Activated CD4-positive, alpha-beta T cell treated with anti-CD3 and anti-CD28 coated beads, Interleukin-10, Interleukin-2, amounts not matched to agents 100 ng/mL and 50 ng/mL, durations not matched to agents 16 hours and 8 hours (primary cell): Measurements from ENCODE around the gene LRCH2.
"Not testable (repeated sequence)": the region's sequence is repeated elsewhere in the genome, so short reads cannot be mapped to it uniquely, and the experiment has no call there.

Source experiments
- DNase-seq: peaks from one replicate; pipeline ENCODE4 v3.0.0-alpha.2; 2020

The LRCH2 gene, protein sequence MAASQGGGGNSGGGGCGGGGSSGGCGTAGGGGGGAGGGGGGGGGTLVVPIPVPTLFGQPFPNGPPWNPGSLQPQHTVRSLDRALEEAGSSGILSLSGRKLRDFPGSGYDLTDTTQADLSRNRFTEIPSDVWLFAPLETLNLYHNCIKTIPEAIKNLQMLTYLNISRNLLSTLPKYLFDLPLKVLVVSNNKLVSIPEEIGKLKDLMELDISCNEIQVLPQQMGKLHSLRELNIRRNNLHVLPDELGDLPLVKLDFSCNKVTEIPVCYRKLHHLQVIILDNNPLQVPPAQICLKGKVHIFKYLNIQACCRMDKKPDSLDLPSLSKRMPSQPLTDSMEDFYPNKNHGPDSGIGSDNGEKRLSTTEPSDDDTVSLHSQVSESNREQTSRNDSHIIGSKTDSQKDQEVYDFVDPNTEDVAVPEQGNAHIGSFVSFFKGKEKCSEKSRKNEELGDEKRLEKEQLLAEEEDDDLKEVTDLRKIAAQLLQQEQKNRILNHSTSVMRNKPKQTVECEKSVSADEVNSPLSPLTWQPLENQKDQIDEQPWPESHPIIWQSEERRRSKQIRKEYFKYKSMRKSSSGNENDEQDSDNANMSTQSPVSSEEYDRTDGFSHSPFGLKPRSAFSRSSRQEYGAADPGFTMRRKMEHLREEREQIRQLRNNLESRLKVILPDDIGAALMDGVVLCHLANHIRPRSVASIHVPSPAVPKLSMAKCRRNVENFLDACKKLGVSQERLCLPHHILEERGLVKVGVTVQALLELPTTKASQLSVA

DNA sequence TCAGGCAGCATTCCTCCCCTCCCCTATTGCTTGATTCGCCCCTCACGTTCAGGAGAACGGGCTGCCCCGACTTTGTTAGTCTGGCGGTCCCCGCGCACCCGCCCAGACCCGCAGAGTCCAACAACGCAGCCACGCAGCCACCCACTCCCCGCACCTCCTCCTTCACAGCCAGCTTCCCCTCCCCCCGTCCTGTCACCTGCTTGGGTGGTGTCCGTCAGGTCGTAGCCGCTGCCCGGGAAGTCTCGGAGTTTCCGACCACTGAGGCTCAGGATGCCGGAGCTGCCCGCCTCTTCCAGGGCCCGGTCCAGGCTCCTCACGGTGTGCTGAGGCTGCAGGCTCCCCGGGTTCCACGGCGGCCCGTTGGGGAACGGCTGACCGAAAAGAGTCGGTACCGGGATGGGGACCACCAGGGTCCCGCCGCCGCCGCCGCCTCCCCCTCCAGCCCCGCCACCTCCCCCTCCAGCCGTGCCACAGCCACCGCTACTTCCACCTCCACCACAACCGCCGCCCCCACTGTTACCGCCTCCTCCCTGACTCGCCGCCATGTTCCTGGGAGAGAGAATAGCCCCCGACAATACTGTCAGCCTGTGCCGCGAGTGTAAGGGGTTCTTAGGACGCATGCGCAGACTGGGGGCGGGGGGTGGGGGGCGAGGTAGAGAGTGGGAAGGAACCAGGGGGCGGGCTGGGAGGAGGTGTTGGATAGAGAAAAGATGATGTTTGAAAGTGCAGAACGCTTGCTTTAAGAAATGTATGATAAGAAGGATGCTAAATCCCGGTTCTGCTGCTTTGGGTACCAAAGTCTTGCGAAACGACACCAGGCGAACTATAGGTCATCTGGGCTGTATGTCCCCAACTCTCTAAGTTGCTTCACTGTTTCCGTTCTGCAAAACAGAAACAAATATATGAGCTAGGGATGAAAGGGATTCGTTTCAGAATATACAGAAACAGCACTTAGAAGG, at the start of gene LRCH2:
LRCH2 (minus strand) TSS at position 600 of the 959 bp plus-strand sequence; CDS start at position 545, 55 bp downstream.
- DNase-seq: no peak

DNA sequence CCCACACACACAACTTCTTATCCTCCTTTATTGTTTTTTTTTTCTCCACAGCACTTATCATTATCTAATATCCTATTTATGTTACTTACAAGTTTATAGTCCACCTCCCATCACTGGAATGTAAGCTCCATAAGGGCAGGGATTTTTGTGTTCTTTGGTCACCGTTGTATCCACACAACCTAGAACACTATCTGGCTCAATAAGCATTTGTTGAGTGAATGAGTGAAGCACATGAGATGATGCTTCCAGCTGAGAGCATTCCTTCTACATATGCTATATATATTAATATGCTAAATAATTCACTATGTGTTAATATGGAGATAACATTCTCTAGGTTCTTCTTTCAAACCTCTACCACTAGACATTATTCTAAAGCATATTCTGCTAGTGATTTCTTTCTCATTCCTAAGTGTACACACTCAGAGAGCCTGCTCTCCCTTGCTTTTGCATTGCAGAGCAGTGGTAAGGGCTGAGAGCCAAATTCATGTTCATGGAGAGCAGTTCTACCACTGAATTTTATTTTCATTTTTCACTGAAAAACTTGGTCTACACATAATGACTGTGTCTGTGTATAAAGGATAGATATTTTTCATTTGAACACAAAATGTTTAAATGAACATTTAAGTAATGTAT, 35.3 kb upstream of the LRCH2 start:
- DNase-seq: no peak

DNA sequence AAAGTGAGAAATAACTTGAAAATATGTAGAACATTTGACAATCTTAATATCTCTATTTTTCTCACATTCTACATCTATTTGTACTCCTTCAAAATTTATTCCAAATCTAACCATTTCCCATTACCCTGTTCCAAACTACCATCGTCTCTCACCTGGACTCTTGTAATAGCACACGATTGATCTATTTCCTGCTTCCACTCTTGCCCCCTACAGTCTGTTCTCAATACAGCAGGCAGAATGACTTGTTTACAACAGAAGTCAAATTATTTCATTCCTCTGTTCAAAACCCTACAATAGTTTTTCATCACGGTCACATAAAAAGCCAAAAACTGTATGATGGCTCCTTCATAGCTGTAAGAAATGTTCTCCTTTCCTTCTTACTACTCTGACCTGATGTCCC, 34.5 kb upstream of the LRCH2 start:
- peak; percentile 1 for DNase-seq

DNA sequence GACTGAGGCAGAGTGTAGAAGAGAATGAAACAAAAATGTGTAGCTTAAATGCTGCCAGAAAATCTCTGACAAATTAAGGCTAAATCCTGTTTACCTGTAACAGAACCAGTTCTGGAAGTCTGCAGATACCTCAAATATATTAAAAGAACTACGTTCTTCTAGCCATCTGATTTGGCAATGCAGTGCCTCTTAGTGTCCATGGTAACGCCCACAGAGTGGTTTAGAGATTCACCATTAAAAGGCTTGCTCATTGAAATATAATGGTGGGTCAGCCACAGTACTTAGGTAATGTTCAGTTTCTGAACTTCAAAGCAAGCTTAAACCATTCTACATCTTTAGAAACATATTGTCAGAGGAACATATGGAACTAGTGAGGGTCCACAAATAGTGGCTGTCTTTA, 32.4 kb upstream of the LRCH2 start:
- DNase-seq: no peak

DNA sequence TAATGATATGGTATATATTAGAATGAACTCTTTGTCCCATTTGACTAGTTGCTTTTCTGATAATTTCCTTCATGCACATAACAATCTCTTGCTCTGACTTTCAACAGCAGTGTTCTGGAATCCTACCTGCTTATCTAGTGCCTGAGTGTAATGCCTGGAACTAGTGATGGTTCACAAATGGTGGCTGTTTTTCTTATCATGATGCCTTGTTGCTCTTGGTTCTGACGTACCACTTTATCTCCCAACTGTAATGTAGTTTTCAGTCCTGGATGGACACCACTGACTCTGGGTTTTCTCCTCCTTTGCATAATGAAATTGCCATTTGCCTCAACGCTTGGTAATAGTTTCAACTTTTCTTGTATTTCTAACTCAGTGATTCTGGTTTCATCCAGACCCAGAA, 30.1 kb upstream of the LRCH2 start:
- DNase-seq: no peak

DNA sequence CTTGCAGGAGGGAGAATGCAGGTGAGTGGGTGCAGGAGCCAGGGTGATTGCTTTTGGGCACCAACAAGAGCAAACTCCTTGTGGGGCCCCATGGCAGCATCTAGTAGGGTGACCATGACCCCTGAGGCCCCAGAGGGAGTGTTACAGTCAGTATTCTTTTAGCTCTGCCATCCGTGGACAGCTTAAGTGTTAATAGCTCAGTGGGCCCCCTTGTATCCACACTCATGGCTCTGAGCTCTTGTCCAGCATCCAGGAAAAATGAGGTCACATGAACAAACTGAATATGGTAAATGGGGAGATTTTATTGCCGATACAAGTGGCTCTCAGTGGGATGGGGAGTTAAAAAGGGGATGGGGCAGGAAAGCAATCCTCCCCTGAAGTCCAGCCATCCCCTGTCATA, 27.3 kb upstream of the LRCH2 start:
- no peak for DNase-seq

DNA sequence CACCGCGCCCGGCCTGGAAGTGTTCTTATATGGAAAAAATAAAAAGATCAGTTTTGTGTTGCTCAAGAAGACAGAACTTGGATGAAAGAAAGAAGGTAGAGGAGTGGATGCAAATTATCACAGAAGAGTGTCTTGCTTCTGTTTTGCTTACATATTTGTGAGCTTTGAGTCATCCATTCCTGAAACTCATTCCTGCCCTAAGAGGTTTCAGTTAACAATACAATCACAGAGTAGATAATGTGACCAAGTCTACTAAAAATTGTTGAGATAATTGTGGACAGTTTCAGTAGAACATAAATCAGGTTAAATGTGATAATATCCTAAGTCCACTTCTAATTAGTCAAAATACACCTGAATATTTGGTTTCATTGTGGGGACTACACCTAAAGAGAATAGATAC, 26.4 kb upstream of the LRCH2 start:
- DNase-seq: no peak

DNA sequence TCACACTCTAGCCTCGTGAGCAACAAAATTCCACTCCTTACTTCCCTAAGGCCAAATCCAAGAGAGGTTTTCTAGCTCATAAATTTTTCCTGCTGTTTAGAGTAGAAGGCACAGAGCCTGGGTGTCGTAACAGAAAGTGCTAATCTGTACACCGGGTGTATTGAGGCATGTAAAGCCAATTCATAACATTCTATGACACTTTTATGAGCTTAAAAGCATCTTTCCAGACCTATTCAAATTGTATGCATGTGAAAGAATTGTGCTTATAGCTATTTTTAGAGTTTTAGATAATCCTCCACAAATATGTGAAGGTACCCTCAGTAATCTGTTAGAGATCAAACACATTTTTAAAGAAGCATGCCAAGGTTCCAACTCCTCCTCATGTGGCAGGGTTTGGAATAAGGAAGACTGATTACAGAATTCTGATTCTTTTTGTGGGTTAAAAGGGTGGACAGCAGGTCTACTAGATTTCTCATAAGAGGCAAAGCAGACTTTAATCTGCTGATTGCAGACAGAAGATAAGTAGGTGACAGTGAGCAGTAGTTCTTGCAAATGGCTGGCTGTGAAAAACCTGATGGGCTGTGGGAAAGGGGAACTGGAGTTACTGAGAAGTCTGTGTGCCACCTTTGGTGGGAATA, 25.5 kb upstream of the LRCH2 start:
- DNase-seq: no peak

DNA sequence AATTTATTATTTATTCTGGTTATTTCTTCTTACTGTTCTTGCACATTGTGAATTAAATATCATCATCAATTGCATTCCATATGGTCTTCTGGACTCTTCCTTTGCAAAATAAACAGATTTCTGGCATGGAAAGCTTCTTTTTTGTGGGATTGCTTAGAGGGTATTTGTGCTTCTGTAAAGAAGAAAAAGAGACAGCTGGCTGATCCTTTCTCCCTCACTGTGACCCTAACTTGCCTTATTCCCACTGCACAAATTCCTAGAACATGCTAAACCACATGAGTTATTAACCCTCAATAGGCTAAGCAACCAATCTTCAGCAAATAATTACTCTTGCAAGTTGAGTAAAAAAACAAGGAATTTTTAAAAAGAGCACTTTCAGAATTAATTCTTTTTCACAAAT, 23.8 kb upstream of the LRCH2 start:
- no peak for DNase-seq

DNA sequence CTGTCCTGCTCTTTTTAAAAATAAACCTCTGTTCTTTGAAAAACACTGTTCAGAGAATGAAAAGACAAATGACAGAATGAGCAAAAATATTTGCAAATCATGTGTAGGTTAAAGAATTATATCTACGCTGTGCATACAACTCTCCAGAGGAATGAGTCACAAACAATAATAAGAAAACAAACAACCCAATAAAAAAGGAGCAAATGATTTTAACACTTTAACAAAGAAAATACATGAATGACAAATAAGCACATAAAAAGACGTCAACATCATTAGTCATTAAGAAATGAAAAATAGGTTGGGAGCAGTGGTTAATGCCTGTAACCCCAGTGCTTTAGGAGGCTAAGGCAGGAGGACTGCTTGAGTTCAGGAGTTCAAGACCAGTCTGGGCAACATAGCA, 21.1 kb upstream of the LRCH2 start:
- no peak for DNase-seq

DNA sequence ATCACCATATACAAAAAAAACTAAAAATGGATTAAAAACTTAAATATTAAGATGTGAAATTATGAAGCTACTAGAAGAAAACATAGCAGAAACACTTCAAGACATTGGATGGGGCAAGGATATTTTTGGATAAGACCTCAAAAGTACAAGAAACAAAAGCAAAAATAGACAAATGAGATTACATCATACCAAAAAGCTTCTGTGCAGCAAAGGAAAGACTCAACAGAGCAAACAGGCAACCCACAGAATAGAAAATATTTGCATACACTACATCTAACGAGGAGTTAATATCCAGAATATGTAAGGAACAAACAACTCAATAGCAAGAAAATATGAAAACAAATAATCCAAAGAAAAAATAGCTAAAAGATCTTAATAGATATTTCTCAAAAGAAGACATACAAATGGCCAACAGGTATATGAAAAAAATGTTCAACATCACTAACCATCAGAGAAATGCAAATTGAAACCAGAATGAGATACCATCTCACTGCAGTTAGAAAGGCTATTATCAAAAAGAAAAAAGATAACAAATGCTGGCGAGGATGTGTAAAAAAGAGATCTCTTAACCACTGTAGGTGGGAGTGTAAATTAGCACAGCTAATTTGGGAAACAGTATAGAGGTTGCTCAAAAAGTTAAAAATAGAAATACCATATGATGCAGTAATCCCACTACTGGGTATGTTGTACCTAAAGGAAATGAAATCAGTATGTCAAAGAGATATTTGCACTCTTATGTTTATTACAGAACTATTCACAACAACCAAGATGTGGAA, 17.8 kb upstream of the LRCH2 start:
- no peak for DNase-seq

DNA sequence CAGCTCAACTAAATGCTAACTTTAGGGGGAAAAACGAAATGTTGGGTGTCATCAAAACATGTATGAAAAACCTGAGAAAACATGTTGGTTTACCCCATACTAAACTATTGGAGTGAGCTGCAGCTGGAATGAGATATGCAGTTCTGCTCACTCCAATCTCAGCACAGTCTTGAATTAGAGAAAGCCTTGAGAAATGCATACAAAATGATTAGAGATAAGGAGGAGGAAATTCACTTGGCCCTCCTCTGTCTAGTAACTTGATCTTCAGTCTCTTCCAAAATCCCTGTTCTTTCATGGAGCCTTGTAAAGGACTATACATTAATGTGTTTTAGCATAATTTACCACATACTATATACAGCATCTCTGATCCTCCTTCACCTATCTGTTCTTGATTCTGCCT, 3.2 kb upstream of the LRCH2 start:
- no peak for DNase-seq

DNA sequence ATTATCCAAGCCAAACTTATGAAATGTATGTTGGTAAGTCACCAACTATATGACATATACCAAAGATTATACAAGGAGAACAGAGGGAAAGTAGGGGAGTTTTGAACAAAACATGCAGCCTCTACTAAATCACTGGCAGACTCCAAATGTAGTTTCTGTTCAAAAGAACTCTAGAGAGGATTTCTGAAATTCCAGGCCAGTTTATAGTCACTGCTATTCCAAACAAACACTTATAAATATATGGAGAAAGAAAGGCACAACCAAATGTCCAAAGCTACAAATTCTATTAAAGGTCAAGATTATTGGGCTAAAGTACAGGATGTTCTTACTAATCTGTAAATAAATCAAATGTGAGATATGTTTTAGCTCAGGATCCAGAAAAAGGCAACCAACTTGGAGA, 2.7 kb upstream of the LRCH2 start:
- no peak for DNase-seq

DNA sequence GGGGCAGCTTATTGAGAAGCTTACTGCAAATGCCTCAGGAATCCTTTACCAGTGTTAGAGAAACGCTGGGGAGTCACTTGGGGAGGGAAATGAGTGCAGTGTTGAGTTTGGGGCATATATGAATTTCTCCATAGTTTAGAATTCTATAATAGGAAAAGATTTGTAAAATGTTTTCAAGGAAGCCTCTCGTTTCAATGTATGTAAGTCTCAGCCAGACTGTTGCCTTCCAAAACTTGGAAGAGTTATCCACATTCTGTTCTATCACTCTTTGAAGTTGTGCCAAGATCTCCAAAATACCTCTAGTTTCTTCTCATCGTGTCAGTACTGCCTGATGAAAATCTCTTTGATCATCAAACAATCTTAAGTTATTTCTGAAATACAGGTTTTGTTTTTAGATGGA, 565 bp upstream of the LRCH2 start:
- no peak for DNase-seq

DNA sequence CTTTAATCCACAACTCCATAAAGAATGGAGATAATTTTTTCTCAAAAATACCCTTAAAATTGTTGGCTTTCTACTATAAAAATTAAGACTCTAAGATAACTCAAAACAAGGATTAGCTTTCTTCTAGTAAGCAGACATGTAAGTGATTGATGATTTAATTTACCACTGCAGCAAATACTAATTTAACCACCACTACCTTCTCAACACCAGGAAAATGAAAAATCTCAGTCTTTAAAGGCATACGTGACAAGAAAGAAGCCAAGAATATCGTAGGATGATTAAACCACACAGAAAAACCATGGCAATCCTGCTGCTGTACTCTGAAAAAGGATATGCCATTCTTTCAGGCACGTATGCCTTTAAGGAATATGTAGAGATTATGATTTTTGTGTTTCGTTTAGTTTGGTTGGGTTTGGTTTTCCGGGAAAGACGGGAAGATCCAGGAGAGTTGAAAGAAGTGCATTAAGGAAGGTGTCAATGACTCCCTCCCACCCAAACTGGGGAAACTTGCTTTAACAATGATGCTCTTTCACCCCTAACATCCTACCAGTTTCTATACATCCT, 881 bp downstream of the LRCH2 start:
- DNase-seq: no peak

DNA sequence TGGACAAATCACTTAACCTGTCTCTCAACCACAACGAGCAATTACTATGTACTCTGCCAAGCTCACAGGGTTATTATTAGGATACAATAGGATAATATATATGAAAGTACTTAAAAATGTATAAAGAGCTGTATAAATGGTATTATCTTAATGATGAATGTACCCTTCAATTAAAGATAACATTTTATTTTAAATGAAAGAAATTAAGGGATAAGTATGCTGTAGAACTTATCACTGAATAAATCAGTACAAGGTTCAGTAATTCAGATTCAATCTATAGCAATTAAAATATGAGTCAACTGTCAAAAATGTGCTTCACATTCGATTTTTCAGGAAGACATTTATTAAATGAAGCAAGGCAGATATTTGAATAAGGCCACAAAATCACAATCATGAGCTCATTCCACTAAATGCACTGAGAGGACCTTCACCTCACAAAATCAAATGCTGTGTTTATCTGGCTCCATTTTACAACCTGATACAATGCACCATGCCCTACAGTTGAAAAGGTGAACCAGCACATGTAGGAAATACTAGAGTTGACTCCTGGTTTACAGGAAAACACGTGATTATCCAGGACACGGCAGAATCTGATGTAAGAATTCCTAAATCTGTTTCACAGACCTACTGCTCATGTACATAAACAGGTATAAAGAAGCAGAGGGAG, 4.4 kb downstream of the LRCH2 start:
- DNase-seq: no peak

DNA sequence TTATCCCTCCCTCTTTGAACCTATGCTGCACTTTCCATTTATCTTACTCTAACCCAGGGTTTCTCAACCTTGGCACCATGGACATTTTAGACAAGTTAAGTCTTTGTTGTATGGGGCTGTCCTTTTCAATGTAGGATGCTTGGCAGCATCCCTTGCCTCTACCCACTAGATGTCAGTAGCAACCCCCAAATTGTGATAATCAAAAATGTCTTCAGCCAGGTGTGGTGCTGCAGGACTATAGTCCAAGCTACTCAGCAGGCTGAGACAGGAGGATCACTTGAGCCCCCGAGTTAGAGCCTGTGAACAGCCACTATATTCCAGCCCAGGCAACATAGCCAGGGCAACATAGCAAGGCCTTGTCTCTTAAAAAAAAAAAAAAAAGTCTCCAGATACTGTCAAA, 7.0 kb downstream of the LRCH2 start:
- DNase-seq: peak; percentile 16

DNA sequence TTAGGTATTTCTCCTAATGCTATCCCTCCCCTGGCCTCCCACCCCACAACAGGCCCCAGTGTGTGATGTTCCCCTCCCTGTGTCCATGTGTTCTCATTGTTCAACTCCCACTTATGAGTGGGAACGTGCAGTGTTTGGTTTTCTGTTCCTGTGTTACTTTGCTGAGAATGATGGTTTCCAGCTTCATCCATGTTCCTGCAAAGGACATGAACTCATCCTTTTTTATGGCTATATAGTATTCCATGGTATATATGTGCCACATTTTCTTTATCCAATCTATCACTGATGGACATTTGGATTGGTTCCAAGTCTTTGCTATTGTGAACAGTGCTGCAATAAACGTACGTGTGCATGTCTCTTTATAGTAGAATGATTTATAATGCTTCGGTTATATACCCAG, 16.6 kb downstream of the LRCH2 start:
- not testable (repeated sequence) for DNase-seq

DNA sequence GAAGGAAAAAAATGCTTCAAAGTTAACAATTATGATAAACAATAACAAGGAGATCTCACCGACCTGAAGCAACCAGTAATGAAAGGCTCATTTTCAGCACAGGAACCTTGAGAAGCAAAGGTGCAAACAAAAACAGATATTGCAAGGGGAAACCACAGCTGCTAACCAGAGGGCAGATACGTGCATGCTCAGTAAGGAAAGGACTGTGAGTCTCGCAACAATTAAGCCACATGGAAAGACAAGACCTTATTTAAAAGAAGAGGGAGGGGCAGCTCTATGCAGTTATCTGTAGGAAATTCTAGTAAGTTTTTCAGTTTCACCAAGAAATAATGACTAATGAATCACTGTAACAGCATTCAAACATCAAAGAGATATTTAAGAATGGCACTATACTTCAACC, 19.3 kb downstream of the LRCH2 start:
- DNase-seq: no peak

DNA sequence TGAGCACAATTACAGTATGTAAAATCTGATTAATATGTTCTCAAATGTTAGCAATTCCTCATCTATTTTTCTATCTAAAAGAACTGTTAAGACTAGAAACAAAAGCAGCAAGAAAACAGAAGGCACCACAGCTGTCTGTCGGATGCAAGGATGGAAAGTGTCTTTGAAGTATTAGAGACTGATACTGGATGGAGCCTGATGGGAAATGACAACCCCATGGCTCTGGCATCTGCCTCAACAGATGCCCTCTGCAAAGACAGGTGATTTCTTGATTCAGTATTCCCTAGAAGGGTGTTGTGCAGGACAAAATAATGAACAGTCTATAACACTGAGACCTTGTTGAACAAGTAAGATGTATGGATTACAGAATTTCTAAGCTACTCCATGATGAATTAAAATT, 19.7 kb downstream of the LRCH2 start:
- no peak for DNase-seq
